Psoas muscle (tissue), 8 donors: Measurements from ENCODE around the gene DDOST. TPM values are rescaled to one million over a fixed set of nuclear protein-coding genes. Genes with fewer than 3 reads are reported as not detected.

ENCODE experiments used
- ATAC-seq, 4 donors: fragments of 200-7000 bp; cut with Tn5 transposase; one replicate each; pipeline ENCODE4 v1.9.1; 2020; ENCODE audit warnings: moderate library complexity in 3 of 4, mild to moderate bottlenecking in 2 of 4
- DNase-seq, 2 donors: peaks; one replicate each; pipeline ENCODE4 v3.0.0-alpha.2; 2020
- H3K27ac ChIP-seq: fragments of 200-600 bp; one replicate; pipeline ENCODE4 v1.8.0; 2022
- H3K27me3 ChIP-seq, 3 donors: fragments of 200-600 bp in 1 of 3; one replicate each; pipeline versions ENCODE4 v1.6.1 to v1.8.0; 2013 to 2022; ENCODE audit warnings: low read length in 2 of 3, mild to moderate bottlenecking in 2 of 3, moderate library complexity in 1 of 3; ENCODE audit not compliant: insufficient read depth in 3 of 3
- H3K36me3 ChIP-seq, 2 donors: fragments of 200-600 bp in 1 of 2; one replicate each; pipeline versions ENCODE4 v1.6.1 to v1.8.0; 2013 to 2022; ENCODE audit warnings: low read depth in 1 of 2, mild to moderate bottlenecking in 1 of 2, moderate library complexity in 1 of 2; ENCODE audit not compliant: insufficient read depth in 1 of 2
- H3K4me1 ChIP-seq: fragments of 200-600 bp; one replicate; pipeline ENCODE4 v1.8.0; 2022
- H3K4me3 ChIP-seq: fragments of 200-600 bp; one replicate; pipeline ENCODE4 v1.8.0; 2022; ENCODE audit warnings: mild to moderate bottlenecking
- H3K9me3 ChIP-seq: fragments of 200-600 bp; one replicate; pipeline ENCODE4 v1.8.0; 2022
- WGBS, 3 donors: extraction: QIAGEN DNeasy Blood & Tissue Kit; methylation state at CpG; one replicate each; pipeline versions ENCODE4 v1.1.6 to v1.1.7; 2013; 5-methylcytosine and 5-hydroxymethylcytosine counted together
- intact Hi-C, 2 donors: fragments of 100-400 bp; cut with DNase I; formaldehyde crosslinking; loops; one replicate each; pipeline versions ENCODE4 v1.11.0 to v1.14.2; 2022
- polyA plus RNA-seq, 3 donors: library from polyadenylated mRNA; stranded (reverse); fragments of 200-250 nt; gene quantifications; one replicate each; pipeline ENCODE4 v1.2.3, GENCODE V29; 2013
- total RNA-seq, 4 donors: library from RNA; stranded (reverse); fragmentation: NEBNext Ultra II Directional in 2 of 4; extraction: Animal tissue kit (Norgen Biotek cat#: 25700) in 2 of 4; gene quantifications; one replicate each; pipeline versions ENCODE4 v1.2.1 to v1.2.4, GENCODE V29; 2021 to 2023
- TF ChIP-seq, protein P1 (sequence below): fragments of 200-600 bp; IDR thresholded peaks from one replicate; pipeline ENCODE4 v1.8.0; 2022; ENCODE audit warnings: antibody characterized with exemption
- donor health status: healthy with polysubstance abuse.
- donor health status: DM: no; HTN: no; CAD: no; lungs with moderate emphysema.
- donor health status: Bipolar disorder and iron deficiency.
- donor health status: healthy.
- donor health status: DM: yes; HTN: yes; CAD: no.
- donor health status: DM: no; HTN: no; CAD: no.
- donor health status: DM: no; HTN: no; CAD: no.
- donor health status: DM: yes; HTN: yes; CAD: no.

Gene DDOST
- total and polyA plus RNA-seq, 7 donors = 43.0 to 97.1 (median 63.3) TPM

DNA sequence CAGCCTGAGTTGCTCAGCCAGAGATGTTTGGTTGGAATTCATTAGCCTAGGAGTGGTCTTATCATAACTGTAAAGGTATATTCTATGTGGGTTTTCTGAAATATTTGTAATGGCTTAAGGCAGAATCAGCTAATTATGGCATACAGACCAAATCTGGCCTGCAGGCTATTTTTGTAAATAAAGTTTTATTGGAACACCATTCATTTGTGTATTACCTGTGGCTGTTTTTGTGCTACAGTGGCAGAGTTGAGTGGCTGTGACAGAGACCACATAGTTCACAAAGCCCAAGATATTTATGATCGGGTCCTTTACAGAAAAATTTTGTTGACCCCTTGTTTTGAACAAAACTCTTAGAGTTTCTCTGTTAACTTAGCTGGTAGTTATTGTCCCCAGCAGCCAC lies 7.4 kb upstream of the DDOST start:
- intact Hi-C loops = no loop called here
- TF ChIP-seq, protein P1, sequence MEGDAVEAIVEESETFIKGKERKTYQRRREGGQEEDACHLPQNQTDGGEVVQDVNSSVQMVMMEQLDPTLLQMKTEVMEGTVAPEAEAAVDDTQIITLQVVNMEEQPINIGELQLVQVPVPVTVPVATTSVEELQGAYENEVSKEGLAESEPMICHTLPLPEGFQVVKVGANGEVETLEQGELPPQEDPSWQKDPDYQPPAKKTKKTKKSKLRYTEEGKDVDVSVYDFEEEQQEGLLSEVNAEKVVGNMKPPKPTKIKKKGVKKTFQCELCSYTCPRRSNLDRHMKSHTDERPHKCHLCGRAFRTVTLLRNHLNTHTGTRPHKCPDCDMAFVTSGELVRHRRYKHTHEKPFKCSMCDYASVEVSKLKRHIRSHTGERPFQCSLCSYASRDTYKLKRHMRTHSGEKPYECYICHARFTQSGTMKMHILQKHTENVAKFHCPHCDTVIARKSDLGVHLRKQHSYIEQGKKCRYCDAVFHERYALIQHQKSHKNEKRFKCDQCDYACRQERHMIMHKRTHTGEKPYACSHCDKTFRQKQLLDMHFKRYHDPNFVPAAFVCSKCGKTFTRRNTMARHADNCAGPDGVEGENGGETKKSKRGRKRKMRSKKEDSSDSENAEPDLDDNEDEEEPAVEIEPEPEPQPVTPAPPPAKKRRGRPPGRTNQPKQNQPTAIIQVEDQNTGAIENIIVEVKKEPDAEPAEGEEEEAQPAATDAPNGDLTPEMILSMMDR = no peak
- WGBS, 3 donors = 93 to 100% (median 96%) methylated on average over 1 of the region's 1 CpG

DNA sequence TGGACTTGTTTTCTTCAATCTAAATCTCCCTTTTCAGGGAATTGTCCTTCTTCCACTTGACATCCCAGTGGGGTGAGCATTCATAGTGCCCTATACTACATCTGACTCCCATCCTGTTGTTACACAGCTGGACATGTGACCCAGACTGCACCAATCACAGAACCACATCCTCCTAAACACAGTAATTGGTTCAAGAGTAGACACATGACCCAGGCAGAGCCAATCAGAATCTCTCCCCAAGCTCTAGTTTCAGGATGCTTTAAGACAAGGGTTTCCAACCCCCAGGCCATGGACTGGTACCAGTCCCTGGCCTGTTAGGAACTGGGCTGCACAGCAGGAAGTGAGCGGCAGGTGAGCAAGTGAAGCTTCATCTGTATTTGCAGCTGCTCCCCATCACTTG lies 5.6 kb upstream of the DDOST start:
- H3K9me3 ChIP-seq = no peaks in the 10 kb centered on the region
- no peak overlapping the region for H3K4me3 ChIP-seq
- ATAC-seq (no peak), DNase-seq (no peak)
- no peaks in the 10 kb centered on the region for H3K36me3 ChIP-seq
- TF ChIP-seq, protein P1 = no peak
- H3K27ac ChIP-seq = no peak overlapping the region
- 93 to 100% (median 100%) methylated on average over 1 of the region's 1 CpG for WGBS, 3 donors
- H3K27me3 ChIP-seq = no peaks in the 10 kb centered on the region
- intact Hi-C loops = no loop called here
- H3K4me1 ChIP-seq = peaks cover 5% of the 10 kb centered on the region

More for the DNA sequence above, 7.4 kb upstream of the DDOST start:
- H3K27me3 ChIP-seq = no peaks in the 10 kb centered on the region
- no peak for ATAC-seq
- no peaks in the 10 kb centered on the region for H3K36me3 ChIP-seq
- H3K4me1 ChIP-seq = no peaks in the 10 kb centered on the region
- no peak overlapping the region for H3K27ac ChIP-seq
- no peak overlapping the region for H3K4me3 ChIP-seq
- H3K9me3 ChIP-seq = no peaks in the 10 kb centered on the region
- DNase-seq = no peak

DNA sequence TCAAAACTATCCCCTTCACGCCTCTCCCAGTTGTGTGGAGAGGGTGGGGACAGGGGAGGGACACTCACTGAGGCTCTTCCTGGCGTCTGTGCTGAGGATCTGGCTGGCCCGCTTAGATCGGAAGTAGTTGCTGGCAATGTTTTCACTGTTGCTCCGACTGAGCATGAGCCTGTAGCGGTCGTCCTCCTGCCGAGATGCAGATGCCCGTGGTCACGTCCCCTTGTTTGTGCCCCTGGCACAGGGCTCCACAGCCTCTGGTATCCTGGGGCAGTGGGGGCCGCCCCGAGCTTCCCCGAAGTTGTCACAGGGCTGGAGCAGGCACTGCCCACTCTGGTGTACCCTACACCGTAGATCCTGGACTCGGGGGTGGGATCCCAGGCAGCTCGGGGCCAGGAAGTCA lies 5.0 kb upstream of the DDOST start:
- Histone ChIP-seq H3K4me3 (no peak overlapping the region), H3K4me1 (peaks cover 6% of the 10 kb centered on the region), H3K27ac (no peak overlapping the region), H3K9me3 (no peaks in the 10 kb centered on the region), H3K36me3 (no peaks in the 10 kb centered on the region), H3K27me3 (no peaks in the 10 kb centered on the region)
- WGBS, 3 donors = 59 to 72% (median 66%) methylated on average over 16 of the region's 16 CpGs
- DNase-seq (peak in 1 of 2 donors; percentile 56), ATAC-seq (no peak)
- TF ChIP-seq, protein P1 = no peak
- intact Hi-C loops = no loop called here

DNA sequence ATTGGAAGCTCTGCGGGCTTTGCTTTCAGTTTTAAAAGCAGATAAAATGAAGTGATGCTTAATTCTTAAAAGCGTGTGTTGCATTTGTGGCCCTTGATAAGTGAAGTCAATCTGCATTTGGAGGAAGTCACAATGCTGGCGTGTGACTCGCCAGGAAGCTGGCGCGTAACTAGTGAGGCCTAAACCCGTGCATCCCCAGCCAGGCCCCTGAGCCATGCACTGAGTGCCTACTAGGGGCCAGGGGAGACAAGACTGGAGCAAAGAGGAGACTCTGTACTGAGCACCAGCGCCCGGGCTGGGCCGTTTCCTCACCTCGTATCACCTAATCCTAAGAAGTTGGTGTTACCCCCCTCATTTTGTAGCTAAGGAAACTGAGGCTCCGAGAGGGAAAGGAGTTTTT lies 4.6 kb upstream of the DDOST start:
- Histone ChIP-seq H3K27ac (no peak overlapping the region), H3K9me3 (no peaks in the 10 kb centered on the region), H3K4me1 (peaks cover 6% of the 10 kb centered on the region), H3K36me3 (no peaks in the 10 kb centered on the region), H3K27me3 (no peaks in the 10 kb centered on the region), H3K4me3 (no peak overlapping the region)
- TF ChIP-seq, protein P1 = no peak
- DNase-seq (no peak), ATAC-seq (no peak)
- intact Hi-C loops = no loop called here
- 73 to 76% (median 74%) methylated on average over 12 of the region's 12 CpGs for WGBS, 3 donors

DNA sequence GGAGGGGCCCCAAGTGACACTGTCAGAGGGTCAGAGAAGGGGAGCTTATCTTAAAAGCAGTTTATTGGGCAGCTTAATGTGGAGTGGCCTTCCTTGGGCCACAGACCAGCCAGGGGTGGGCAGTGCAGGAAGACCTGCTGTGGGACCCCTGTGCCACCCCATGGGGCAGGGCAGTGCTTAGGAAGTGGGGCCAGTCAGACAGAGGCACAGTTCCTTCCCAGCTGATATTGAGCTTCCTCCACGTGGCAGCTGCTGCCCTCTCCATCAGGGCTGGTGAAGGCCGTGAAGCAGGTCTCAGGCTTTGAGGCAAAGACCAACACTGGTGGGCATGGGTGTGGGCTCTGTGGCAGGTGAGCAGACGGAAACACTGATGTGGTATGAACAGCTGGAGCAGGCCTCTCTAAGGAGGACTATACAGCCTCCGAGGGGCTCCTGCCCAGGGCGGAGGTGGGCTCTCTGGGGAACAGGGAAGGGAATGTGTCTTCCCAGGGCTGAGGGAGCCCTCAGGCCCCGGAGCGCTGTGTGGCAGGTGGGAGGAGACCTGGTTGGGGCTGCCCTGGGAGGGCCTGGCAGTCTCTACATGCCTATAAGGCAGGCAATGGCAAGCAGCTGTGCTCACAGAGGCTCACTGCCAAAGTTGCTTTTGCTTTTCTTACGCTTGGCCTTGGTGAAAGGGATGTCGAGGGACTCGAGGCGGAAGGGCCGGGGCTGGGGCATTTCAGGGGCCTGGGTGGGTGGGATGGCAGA lies 3.0 kb upstream of the DDOST start:
- WGBS, 3 donors = 52 to 63% (median 61%) methylated on average over 12 of the region's 12 CpGs
- DNase-seq = no peak
- H3K4me3 ChIP-seq = no peak overlapping the region
- peaks cover 0 to 3% of the 10 kb centered on the region in 2 donors for H3K36me3 ChIP-seq
- ATAC-seq = no peak
- no peaks in the 10 kb centered on the region for H3K27me3 ChIP-seq
- TF ChIP-seq, protein P1 = no peak
- H3K9me3 ChIP-seq = no peaks in the 10 kb centered on the region
- H3K27ac ChIP-seq = no peak overlapping the region
- intact Hi-C loops = no loop called here
- peaks cover 18% of the 10 kb centered on the region for H3K4me1 ChIP-seq
